HG03103 (cell line): ENCODE measurements around the gene PIPOX.

Experiments used
- ATAC-seq: cut with Tn5 transposase; IDR thresholded peaks from one replicate; pipeline ENCODE4 v1.9.1; 2021; ENCODE audit warnings: low read depth; ENCODE audit not compliant: unreplicated experiment

The PIPOX gene

DNA sequence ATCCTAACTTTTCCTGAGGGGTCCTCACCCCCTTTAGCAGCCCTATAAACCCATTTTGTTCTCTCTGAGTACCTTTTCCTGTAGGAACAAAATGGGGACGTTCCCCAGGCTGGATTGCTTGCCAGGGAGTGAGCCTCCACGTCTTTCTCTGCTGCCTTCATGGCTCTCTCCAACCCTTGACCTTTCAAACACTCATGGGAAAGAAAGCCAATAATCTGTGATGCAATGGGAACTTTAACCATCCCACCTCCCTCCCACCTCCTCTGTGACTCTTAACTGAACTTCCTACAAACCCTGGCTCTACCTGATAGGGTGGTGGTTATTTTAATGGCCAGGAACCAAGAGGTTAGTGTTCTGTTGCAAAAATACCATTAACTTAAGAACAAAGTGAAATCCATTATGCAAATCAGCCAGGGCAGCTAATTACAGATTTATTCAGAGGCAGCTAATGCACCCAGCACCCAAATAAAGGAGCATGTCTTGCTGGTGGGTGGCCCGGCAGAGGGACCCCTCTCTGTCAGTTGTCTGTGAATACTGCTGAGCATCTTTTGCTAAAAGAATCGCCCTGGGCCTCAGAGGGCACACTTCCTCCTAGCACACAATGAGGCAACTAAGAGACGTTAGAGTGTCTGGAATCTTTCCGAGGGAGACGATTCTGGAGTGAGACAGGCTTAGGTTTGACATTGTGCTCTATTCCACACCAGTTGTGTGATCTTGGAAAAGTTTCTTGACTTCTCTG, 3.0 kb downstream of the PIPOX start:
- no peak for ATAC-seq

DNA sequence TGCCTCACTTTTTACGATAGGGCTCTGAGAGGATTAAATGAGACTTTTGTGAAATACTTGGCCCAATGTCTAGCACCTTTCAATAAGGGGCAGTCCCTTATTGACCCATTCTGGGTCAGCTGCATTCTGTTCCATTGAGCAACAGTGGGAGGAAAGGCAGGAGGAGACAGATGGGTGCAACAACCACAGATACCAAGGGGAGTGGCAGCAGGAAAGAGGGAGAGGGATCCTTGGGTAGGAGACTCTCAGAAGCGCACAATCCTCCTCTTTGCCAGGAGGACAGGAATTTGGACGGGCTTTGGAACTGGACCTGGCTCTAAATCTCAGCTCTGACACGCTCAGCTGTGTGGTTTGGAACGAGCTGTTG, 3.5 kb downstream of the PIPOX start:
- ATAC-seq: no peak

DNA sequence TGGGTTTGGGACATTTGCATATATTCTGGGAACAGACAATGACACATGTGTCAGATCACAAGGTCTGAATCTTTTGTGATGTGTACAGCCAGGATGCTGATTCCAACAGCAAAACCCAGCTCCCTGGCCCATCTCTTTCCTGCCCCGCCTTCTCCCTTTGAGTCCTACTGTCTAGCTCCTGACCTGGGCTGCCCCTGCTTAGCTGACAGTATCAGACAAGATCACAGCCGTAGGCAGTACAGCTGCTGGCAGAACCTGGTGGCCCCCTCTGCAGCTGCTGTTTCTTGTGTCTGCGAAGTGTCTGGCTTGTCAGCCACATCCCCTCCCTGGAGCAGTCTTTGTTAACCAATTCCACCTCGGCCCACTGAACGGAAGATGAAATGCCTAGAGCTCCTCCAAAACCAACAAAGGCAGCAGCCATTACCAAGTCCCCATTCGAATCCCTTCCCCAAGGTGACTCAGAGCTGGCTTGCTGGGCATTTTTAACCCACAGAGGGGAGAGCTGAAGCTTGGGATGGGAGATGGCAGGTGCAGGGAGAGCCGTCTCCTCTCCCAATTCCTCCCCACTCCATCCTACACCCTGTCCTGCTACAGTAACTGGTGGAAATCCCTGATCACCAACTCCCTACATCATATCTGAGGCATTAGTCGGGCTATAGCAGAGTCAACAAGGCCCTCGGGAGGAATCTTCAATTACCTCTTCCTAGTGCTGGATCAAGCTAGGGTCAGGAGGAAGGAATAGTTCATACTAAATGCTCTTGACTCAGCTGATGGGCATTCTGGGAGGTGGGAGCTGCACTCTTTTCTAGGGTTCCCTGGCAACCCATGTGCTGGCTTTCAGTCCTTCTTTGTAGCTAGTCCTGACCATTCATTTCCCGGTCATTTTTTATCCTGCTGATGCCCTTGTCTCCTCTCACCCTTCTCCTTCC, 5.8 kb downstream of the PIPOX start:
- no peak for ATAC-seq

DNA sequence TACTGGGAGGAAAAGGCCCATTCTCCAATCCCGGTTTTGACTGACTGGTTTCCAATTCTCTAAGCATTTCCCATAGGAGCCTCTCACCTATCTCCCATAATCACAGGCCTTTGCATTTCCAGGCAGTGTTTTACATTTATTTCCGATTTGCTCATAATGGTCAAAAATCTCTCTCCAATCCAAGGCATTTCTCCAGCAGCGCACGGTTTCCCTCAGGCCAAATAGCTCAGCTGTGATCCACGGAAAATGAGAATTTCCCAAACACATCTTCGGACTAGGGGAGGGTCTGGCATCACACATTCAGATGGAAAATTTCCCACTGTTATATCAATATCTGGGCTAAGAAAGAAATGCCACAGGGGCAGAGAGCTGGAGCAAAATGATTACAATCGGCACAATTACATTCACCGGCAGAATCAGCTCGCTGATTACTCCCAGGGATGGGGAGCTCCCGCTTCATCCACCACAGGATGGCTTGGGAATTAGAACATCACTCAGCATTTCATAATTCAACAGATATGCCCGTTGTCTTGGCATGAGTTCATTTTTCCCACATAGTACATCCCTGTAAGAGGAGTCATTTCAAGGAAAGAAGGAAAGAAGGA, 6.7 kb downstream of the PIPOX start:
- no peak for ATAC-seq

DNA sequence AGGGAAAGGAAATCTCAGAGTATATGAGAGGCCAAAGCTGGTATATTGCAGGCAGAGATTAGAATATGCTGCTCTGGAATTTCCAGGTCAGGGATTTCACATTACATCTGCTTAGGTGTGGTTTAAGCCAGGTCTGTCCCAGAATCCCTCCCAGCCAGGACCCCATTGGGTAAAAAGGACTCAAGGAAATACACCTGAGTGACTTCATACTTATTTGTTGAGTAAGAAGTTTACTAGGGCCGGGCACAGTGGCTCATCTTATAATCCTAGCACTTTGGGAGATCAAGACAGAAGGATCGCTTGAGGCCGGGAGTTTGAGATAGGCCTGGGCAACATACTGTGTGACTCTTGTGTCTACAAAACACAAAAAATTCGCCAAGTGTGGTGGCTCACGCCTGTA, 7.2 kb downstream of the PIPOX start:
- no peak for ATAC-seq

DNA sequence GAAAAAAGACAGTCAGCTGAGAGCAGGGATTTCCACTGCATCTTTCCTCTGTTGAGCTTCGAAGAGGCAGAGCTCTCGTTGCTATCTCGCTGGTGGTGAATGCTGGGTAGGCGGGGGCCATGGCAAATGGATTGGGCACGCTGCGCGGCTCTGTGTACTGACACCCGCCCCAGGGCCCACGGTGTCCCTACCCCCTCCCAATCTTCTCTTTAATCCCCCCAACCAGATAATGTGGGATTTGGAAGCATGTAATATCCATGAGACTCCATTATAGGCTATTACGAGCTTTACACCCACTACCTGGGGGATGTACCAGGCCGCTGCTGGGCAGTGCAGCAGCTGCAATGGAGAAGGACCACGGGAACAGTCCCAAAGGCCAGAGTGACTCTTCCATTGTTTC, 8.3 kb downstream of the PIPOX start:
- no peak for ATAC-seq

DNA sequence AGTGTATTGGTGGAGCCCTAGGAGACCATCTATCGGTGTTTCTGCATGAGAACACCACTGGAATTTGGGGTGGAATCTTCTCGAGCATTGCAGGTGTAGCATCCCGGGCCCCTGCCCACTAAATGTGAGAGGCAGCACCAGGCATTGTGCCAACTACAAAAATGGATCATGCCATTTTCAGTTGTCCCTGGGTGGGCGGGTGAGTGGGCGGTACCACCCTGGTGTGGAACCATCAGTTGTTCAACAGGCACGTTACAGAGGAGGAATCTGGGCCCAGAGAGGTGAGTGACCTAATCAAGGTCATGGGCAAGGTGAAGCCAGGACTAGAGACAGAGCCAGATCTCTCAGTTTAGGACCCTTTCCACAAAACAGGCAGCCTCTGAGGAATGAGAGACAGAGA, 8.8 kb downstream of the PIPOX start:
- ATAC-seq: no peak

DNA sequence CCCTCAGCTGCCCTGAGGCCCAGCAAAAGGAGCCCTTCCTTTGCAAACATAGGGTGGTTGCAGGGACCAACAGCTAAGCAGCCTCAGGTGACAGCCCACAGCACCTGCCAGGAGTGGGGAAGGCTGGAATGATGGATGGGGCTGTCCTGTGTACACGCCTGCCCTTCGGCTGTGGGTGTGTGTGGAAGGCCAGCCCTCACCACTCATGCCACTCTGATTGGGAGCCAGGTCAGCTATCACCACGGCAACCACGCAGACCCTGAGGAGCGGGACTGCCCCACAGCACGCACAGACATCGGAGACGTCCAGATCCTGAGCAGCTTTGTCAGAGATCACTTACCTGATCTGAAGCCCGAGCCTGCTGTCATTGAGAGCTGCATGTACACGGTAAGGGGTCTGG, 11.9 kb downstream of the PIPOX start:
- no peak for ATAC-seq

DNA sequence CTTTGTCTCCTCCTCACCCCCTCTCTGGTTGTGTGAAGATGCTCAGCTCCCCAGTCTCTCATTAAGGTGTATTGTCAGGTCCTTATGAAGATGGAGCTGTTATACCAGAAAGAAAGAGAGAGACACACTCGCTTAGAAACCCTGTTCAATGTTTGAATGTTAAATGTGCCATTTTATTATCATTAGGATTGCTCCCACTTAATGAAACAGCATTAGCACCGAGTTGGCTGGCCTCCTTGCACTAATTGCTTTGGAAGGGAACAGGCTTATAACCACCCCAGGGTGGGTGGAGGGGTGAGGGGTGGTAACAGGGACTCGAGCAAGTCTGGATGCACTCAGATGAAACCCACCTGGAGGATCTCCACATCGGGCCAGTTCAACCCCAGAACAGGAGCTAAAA, 14.4 kb downstream of the PIPOX start:
- ATAC-seq: no peak

DNA sequence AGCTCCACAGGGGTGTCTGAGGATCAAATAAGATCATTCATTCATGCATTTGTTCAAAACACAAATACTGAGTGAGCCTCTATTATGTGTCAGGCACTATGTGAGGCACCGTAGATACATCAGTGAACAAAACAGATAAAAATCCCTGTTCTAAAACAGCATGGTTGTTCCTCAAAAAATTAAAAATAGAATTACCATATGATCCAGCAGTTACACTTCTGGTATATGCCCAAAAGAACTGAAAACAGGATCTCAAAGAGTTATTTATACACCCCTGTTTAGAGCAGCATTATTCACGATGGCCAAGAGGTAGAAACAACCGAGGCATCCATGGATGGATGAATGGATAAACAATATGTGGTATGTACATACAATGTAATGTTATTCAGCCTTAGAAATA, 15.4 kb downstream of the PIPOX start:
- ATAC-seq: no peak

DNA sequence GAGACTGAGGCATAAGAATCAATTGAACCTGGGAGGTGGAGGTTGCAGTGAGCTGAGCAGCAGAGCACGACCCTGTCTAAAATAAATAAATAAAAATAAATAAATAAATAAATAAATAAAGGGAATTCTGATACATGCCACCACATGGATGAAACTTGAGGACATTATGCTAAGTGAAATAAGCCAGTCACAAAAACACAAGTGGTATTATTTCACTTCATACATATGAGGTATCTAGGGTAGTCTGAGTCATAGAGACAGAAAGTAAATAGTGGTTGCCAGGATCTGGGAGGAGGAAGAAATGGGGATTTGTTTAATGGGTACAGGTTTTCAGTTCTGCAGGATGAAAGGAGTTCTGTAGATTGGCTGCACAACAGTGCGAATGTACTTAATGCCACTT, 16.3 kb downstream of the PIPOX start:
- ATAC-seq: no peak

DNA sequence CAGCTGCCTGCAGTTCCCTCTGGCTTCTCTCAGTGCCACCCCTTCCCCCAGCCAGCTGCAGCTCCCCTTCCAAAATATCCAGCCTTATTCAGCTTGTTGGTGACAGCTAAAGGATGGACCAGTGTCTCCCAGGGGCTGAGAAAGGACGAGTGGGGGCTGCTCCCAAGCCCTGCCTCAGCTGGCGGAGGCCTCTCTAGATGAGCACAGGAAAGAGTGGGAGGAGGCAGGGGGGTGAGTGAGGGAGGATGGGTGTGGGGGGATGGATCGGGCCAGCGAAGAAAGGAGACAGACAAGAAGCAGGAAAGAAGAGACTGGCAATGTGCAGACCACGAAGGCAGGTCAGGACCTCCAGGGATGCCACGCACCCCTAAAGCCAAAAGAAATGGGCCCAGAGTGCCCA, 17.5 kb downstream of the PIPOX start:
- ATAC-seq: no peak

DNA sequence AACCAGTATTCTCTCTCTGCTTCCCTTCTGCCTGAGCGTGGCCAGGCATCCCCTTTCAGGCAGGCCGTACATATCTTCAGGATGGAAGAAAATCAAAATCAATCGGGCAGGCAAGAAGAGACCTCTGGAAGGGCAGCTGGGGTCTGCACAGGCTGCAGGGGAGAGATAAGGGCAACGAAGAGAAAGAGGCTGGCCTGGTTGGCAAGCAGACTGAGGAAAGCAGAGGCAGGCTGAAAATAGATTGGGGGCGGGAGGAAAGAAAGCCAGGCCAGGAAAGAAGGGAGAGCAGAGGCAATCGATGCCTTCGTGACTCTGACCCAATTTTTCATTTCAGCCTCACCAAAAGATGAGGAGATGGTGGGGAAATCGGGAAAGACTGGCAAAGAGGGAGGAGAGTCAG, 18.1 kb downstream of the PIPOX start:
- ATAC-seq: no peak

DNA sequence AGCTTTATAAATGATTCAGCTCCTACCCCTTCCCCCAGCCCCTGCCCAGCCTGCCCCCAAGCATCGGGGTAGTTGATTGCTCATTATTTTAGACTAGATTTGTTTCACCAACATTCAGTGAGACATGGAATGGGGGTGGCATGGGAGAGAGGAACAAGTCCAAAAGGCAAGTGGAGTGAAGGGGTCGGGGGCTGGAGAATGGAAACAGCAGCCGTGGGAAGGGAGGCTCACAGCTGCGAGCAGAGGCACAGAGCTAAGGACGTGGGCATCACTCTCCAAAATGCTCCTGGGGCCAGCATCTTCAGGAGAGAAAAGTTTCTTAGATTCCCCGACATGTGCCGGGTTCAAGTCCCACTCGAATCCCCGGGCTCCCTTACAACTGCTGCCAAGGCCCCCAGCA, 19.3 kb downstream of the PIPOX start:
- no peak for ATAC-seq

DNA sequence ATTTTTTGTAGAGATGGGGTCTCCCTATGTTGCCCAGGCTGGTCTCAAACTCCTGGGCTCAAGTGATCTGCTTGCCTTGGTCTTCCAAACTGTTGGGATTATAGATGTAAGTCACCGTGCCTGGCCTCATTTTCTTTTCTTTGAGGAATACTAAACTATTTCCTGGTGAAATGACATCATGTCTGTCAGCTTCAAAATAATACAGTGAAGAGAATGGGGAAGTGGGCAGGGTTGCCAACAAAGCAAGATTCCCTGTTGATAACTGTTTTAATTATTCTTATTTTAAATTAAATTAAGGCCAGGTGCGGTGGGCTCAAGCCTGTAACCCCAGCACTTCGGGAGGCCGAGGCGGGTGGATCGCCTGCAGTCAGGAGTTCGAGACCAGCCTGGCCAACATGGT, 21.1 kb downstream of the PIPOX start:
- no peak for ATAC-seq

DNA sequence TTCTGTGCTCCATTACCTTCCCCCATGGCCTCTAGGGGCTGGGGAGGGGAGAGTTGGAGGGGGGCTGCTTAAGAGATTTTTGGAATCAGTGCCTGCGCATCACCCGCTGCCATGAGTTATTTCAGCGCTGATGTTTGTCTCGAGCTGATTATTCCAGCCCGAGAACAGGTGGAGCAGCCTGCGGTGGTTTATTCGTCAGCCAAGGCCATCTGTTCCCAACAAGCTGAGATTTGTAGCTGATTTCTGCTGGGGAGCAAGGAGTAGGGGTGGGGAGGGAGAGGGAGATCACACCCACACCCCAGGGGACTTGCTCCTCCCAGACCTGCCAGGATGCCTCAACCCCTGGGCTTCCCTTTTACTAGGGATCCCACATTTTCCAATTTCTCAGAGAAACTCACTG, 23.1 kb downstream of the PIPOX start:
- no peak for ATAC-seq

DNA sequence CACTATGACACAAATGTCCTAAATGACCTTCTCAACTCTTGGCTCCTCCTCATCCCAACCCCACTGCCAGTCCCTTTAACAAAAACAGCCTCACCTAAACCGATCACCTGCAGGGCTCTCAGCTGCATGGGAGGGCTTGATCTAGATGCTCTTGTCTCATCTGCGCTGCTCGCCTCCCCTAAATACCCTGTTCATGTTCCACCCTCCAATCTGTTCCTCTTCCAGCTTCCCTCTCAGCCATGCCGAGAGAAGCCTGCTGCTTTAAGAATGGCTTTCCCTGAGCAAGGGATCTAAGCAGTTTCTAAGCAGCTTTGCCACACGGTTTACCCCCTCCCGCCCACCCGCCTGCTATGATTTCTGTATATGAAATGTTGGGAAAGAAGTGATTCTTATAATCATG, 23.7 kb downstream of the PIPOX start:
- ATAC-seq: no peak

DNA sequence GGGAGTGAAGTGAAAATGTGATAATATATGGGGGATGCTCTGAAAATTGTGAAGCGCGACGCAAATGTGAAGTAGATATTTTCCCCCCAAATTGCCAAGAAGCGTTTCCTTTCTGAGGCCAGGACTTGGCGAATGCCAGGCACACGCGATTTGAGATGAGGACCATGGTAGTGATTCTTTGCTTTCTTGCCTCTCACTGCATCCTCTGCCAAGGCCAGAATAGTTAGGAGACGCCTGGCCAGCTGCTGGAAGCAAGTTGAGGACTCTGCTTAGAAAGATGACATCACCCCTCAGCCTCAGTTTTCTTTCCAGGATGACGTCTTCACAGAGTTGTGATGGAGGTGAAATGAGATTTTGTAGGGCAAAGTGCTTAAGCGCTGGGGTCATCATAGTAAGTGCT, 25.9 kb downstream of the PIPOX start:
- ATAC-seq: no peak

DNA sequence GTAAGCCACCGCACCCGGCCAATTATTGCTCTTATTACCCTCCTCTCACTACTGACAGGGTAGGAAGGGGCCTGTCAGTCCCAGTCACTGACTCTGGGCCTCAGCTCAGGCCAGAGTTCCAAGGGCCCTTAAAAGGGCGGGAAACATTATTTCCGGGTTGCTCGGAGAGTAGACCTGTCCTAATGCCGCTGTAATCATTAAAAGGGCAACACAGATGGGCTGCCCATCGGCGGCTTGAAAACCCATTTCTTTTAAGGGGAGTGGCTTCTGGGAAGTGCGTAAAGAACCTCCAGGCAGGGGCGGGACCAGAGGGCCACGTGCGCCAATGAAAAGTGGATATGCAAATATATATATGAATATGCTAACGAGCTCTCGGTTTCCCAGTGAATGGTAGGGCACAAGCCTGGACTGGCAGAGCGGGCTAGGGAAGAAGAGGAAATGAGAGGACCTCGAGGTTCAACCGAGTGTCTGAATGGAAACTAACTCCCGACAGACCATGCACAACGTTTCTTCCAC, 26.6 kb downstream of the PIPOX start:
- ATAC-seq: no peak

DNA sequence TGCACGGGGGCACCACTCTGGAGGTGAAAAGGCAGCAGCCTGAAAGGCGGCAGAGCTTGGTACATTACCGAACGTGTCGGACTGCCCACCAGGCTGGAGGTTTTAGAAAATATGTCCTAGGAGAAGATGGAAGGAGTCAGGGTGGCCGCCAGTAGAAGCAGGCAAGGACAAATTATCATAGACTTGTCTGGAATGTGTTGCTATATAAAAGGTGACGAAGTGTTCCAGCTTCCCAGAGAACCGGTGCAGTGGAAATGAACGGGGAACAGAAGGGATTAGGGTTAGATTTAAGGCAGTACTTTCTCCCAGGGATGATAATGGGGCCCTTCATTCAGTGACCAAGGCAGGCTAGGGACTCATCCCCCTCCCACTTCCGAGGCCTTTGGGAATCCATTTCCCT, 27.4 kb downstream of the PIPOX start:
- no peak for ATAC-seq

DNA sequence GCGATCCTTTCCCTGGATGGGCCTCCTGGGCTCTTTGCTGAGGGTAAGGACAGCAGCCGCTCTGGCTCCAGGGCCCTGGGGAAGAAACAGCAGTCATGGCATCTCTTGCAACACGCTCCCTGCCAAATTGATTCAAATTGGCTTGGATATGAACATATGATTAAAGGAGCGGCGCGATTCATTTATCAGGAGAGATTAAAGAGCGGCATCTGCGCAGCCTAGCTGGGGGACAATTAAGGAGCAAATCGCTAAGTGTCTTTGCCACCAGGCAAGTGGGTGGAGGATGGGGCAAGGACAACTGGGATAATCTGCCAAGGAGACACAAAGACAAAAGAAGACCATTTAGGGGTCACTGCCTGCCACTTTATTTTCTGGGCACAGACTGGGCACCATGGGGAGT, 27.8 kb downstream of the PIPOX start:
- ATAC-seq: no peak
